HG02852 (cell line): ENCODE data around the gene ASPG.

Source experiments
- ATAC-seq: cut with Tn5 transposase; IDR thresholded peaks from one replicate; pipeline ENCODE4 v1.9.1; 2021; ENCODE audit warnings: mild to moderate bottlenecking, moderate library complexity; ENCODE audit not compliant: unreplicated experiment

Gene ASPG

DNA sequence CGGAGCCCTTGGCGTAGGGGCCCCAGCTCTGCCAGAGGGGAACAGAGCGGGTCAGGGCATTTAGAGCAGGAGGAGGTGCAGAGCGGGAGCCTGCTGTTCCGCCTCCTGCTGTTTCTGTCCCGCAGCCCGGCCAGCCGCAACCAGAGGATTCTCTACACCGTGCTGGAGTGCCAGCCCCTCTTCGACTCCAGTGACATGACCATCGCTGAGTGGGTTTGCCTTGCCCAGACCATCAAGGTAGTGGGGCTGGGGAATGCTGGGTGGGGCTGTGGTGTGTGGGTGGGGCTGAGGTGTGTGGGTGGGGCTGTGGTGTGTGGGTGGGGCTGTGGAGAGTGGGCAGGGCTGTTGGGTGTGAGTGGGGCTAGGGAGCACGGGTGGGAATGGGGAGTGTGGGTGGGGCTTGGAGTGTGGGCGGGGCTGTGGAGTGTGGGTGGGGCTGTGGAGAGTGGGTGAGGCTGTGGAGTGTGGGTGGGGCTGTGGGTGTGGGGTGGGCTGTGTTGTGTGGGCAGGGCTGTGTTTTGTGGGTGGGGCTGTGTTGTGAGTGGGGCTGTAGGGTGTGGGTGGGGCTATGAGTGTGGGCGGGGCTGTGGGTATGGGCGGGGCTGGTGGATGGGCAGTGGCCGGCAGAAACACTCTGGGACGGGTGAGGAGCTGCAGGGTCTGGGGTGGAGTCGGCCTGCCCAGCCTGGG lies 8.0 kb downstream of the ASPG start:
- no peak for ATAC-seq

GRCh38 chr14:104094056-104094708 lies 8.7 kb downstream of the ASPG start:
- no peak for ATAC-seq

DNA sequence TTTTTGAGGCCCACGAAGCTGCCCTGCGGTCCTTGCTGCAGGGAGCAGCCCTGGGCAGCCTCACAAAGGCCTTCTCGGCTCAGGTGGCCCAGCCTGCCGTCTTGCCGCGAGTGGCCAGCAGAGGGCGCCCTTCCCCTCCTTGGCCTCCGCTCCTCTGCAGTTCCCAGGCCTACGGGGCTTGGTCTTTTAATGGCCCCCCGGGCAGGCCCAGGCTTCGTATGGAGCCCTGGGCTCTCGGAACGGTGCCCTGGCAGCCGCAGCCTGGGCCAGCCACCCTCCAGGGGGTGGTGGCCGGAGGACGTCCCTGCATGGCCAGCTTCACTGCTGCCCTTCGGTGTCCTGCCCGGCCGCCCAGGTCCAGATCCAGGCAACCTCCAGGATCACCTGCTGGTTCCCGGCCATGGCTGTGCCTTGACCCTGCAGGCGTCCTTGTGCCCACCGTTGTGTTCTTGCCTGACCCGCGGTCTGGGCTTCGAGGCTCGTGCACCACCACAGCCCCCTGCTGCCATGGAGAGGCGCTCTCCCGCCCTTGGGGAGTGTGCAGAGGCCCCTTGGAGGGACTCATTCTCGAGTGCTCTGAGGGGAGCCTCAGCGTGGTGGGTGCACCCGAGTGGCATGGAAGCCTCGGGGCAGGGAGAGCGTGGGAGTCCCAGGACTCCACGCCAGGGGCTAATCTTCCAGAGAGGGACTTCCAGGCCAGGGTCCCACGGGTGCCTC lies 9.4 kb downstream of the ASPG start:
- no peak for ATAC-seq

- ATAC-seq = no peak
Measured at GRCh38 chr14:104095426-104096310, 10.2 kb downstream of the ASPG start.

DNA sequence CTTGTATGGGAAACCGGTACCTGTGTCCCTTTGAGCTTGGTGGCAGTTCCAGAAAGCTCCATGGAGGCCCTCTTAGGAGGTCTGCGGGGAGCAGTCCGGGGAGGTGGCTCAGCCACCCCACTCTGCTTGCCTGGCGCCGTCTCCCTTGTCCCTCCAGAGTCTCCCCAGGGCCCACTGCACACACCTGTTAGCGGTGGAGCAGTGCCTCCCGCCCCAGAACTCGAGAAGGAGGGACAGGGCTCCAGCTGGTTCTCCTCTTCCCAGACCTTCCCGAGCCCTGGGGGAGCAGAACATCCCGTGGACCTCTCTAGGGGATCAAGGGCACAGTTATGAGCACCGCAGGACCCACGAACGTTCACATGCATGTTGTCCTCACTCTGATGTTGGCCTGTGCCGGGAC lies 10.8 kb downstream of the ASPG start:
- ATAC-seq = no peak

- no peak for ATAC-seq
Measured at GRCh38 chr14:104096751-104097700, 11.5 kb downstream of the ASPG start.

- ATAC-seq = no peak
Measured at GRCh38 chr14:104098272-104099095, 13.0 kb downstream of the ASPG start.

GRCh38 chr14:104099096-104100041 lies 13.9 kb downstream of the ASPG start:
- ATAC-seq = no peak

DNA sequence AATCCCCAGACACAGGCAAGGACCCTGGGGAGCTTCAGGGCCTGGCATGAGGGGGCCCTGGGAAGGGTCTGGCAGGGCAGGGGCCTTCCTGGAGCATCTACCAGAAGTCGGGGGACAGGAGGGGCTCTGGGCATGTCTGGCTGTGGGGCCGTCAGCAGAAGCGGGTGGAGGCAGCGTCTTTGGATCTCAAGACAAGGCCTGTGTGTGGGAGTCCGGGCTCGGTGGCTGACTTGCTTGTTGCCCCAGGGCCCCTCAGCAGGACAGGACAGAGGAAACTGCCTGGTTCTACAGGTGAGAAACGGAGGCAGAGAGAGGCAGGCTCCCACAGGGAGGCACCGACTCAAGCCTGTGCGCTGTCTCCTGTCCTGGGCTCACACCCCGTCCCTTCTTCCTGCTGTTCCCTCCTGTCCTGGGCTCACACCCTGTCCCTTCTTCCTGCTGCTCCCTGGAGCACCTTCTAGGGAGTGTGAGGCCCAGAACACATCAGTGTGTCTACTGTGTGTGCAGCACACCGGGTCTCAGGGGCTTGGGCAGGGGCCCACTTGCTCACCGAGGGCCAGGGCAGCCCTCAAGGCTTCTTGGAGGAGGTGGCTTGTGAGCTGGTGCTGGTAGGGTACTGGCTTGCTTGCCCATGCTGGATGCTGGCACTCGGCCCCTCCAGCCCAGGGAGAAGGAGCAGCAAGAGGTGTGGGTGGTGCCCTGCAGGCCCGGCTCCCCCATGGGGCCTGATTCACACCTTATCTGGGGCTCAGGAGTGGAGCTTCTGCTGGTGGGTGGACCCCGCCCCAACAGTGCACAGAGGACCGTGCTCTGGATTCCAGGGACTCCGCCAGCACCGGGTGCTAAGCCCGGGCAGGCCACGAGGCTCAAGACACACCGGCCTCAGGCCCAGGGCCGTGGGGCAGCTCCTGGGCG lies 14.9 kb downstream of the ASPG start:
- ATAC-seq = no peak

GRCh38 chr14:104101086-104101621 lies 15.7 kb downstream of the ASPG start:
- no peak for ATAC-seq

GRCh38 chr14:104101651-104102281 lies 16.3 kb downstream of the ASPG start:
- ATAC-seq = no peak

DNA sequence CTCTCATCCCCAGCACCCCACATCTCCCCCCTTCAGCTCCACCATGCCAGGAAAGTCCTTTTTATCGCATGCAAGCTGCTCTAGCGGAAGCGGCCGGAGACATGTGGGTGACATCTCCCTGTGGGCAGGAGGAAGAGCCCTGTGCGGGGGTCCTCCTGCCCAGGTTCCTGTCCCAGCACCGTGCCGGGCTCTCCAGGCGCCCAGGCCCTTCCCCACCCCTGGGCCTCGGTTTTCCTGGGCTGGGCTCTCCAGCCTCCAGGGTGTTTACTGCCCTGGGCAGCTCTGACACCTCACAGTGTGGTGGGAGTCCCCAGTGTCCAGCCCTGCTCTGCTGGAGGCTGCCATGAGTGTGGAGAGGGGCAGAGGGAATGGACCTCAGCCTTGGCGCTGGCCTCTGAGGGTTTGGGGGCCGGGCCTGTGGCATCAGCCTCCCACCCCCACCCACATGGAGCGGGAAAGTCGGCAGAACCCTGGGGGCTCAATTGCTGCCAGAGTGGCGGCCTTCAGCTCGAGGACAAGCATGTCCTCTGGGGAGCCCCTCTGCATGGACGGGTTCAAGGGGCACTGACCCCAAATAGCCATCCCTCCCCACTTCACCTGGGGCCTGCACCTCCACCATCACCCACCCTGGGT lies 16.9 kb downstream of the ASPG start:
- ATAC-seq = no peak

GRCh38 chr14:104103061-104103445 lies 17.6 kb downstream of the ASPG start:
- ATAC-seq = no peak

- no peak for ATAC-seq
Measured at GRCh38 chr14:104103446-104104075, 18.1 kb downstream of the ASPG start.
